ENCODE measurements around the gene AEN. TPM values are rescaled to one million over a fixed set of nuclear protein-coding genes. Genes with fewer than 3 reads are reported as not detected.

Gene AEN
- total RNA-seq, 1 experiment from 2014 or later: 183 TPM

DNA sequence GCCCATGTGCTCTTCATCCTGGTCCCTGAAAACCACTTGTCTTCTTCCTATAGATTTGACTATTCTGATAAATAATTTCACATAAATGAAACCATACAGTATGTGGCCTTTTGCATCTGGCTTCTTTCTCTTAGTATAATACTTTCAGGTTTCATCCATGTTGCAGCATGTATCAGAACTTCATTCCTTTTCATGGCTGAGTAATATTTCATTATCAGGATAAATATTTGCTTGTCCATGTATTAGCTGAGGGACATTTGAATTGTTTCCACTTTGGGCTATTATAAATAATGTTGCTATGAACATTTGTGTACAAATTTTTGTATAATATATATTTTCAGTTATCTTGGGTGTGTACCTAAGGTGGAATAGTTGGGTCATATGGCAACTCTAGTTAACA is 29.8 kb upstream of the AEN start:
- H3K27me3 Mint-ChIP-seq (ENCODE audit: low read depth): peaks cover 8% of the 10 kb centered on the region; the same call in 1 of the 2 replicates
- H3K4me1 Mint-ChIP-seq: peaks cover 2% of the 10 kb centered on the region; the same call in 1 of the 2 replicates
- DNase-seq (ENCODE audit: low spot score) (no peak), ATAC-seq (no peak)
- H3K36me3 Mint-ChIP-seq: no peaks in the 10 kb centered on the region
- no peak overlapping the region for H3K27ac Mint-ChIP-seq
- no peaks in the 10 kb centered on the region for H3K9me3 Mint-ChIP-seq
- POLR2A ChIA-PET: no interaction called here
- CTCF ChIA-PET: no interaction called here
- TF ChIP-seq MXD4 (CRISPR knock-in tag; IDR thresholded peaks at IDR 0.05; ENCODE audit: borderline replicate concordance): no peak
- no peak for TF ChIP-seq EMX1 (CRISPR knock-in tag; IDR thresholded peaks at IDR 0.05)
- no peak for TF ChIP-seq AFF4 (CRISPR knock-in tag; IDR thresholded peaks at IDR 0.05; ENCODE audit: borderline replicate concordance)
- TF ChIP-seq TEAD1 (CRISPR knock-in tag; IDR thresholded peaks at IDR 0.05): no peak
- no peak for TF ChIP-seq JAZF1 (CRISPR knock-in tag; IDR thresholded peaks at IDR 0.05)
- no peak for TF ChIP-seq NR1H2 (CRISPR knock-in tag; IDR thresholded peaks at IDR 0.05)
- TF ChIP-seq, protein P1, sequence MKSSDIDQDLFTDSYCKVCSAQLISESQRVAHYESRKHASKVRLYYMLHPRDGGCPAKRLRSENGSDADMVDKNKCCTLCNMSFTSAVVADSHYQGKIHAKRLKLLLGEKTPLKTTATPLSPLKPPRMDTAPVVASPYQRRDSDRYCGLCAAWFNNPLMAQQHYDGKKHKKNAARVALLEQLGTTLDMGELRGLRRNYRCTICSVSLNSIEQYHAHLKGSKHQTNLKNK (CRISPR knock-in tag; IDR thresholded peaks at IDR 0.05): no peak
- TF ChIP-seq ETV6 (CRISPR knock-in tag; IDR thresholded peaks at IDR 0.05): no peak
- TF ChIP-seq, protein P2, sequence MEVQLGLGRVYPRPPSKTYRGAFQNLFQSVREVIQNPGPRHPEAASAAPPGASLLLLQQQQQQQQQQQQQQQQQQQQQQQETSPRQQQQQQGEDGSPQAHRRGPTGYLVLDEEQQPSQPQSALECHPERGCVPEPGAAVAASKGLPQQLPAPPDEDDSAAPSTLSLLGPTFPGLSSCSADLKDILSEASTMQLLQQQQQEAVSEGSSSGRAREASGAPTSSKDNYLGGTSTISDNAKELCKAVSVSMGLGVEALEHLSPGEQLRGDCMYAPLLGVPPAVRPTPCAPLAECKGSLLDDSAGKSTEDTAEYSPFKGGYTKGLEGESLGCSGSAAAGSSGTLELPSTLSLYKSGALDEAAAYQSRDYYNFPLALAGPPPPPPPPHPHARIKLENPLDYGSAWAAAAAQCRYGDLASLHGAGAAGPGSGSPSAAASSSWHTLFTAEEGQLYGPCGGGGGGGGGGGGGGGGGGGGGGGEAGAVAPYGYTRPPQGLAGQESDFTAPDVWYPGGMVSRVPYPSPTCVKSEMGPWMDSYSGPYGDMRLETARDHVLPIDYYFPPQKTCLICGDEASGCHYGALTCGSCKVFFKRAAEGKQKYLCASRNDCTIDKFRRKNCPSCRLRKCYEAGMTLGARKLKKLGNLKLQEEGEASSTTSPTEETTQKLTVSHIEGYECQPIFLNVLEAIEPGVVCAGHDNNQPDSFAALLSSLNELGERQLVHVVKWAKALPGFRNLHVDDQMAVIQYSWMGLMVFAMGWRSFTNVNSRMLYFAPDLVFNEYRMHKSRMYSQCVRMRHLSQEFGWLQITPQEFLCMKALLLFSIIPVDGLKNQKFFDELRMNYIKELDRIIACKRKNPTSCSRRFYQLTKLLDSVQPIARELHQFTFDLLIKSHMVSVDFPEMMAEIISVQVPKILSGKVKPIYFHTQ (CRISPR knock-in tag; IDR thresholded peaks at IDR 0.05): no peak
- TF ChIP-seq CBFB (CRISPR knock-in tag; IDR thresholded peaks at IDR 0.05; ENCODE audit: low read depth): no peak
- TF ChIP-seq ZNF423 (CRISPR knock-in tag; IDR thresholded peaks at IDR 0.05): no peak
- TF ChIP-seq, protein P3, sequence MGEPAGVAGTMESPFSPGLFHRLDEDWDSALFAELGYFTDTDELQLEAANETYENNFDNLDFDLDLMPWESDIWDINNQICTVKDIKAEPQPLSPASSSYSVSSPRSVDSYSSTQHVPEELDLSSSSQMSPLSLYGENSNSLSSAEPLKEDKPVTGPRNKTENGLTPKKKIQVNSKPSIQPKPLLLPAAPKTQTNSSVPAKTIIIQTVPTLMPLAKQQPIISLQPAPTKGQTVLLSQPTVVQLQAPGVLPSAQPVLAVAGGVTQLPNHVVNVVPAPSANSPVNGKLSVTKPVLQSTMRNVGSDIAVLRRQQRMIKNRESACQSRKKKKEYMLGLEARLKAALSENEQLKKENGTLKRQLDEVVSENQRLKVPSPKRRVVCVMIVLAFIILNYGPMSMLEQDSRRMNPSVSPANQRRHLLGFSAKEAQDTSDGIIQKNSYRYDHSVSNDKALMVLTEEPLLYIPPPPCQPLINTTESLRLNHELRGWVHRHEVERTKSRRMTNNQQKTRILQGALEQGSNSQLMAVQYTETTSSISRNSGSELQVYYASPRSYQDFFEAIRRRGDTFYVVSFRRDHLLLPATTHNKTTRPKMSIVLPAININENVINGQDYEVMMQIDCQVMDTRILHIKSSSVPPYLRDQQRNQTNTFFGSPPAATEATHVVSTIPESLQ (CRISPR knock-in tag; IDR thresholded peaks at IDR 0.05): no peak
- no peak overlapping the region for H3K4me3 Mint-ChIP-seq

GRCh38 chr15:88603885-88604284 is 17.3 kb upstream of the AEN start:
- H3K27me3 Mint-ChIP-seq (ENCODE audit: low read depth): peaks cover 70% of the 10 kb centered on the region
- peak; percentile 19 for ATAC-seq
- H3K27ac Mint-ChIP-seq: no peak overlapping the region
- no peaks in the 10 kb centered on the region for H3K9me3 Mint-ChIP-seq
- no peaks in the 10 kb centered on the region for H3K36me3 Mint-ChIP-seq
- POLR2A ChIA-PET: no interaction called here
- H3K4me1 Mint-ChIP-seq: peaks cover 45% of the 10 kb centered on the region
- H3K4me3 Mint-ChIP-seq: peak overlapping the region; percentile 71
- DNase-seq (ENCODE audit: low spot score): no peak
- CTCF ChIA-PET: interaction anchor here (1.5 kb wide), 1 partner anchor 10 kb away, joined by 13 read pairs; no protein-coding TSS in a partner anchor
- TF ChIP-seq SOX15 (CRISPR knock-in tag; IDR thresholded peaks at IDR 0.05) (no peak), ATF1 (CRISPR knock-in tag; IDR thresholded peaks at IDR 0.05) (no peak), GABPB1 (CRISPR knock-in tag; IDR thresholded peaks at IDR 0.05) (no peak), AFF4 (CRISPR knock-in tag; IDR thresholded peaks at IDR 0.05; ENCODE audit: borderline replicate concordance) (no peak), TP53 (CRISPR knock-in tag; IDR thresholded peaks at IDR 0.05) (no peak), NR1H2 (CRISPR knock-in tag; IDR thresholded peaks at IDR 0.05) (no peak), ZNF232 (CRISPR knock-in tag; IDR thresholded peaks at IDR 0.05) (no peak), PRRX2 (CRISPR knock-in tag; IDR thresholded peaks at IDR 0.05) (no peak), PREB (CRISPR knock-in tag; IDR thresholded peaks at IDR 0.05; ENCODE audit: borderline replicate concordance) (no peak), IRF1 (CRISPR knock-in tag; IDR thresholded peaks at IDR 0.05) (no peak), CBFB (CRISPR knock-in tag; IDR thresholded peaks at IDR 0.05; ENCODE audit: low read depth) (no peak), NR2C2 (CRISPR knock-in tag; IDR thresholded peaks at IDR 0.05) (no peak), NR3C1 (CRISPR knock-in tag; conservative IDR thresholded peaks at IDR 0.05; ENCODE audit: low read depth) (no peak)
